Measurements from ENCODE around the gene CCDC92B. TPM values are rescaled to one million over a fixed set of nuclear protein-coding genes. Genes with fewer than 3 reads are reported as not detected.

CCDC92B gene
- total RNA-seq, 6 experiments from 2014 or later = not detected

GRCh38 chr17:2704031-2704889 is 45.2 kb downstream of the CCDC92B start:
- no peak for TF ChIP-seq CTCF (IDR thresholded peaks at IDR 0.05)
- H3K27ac Mint-ChIP-seq = no peak overlapping the region
- H3K4me3 Mint-ChIP-seq = no peak overlapping the region
- no peak for DNase-seq
- peaks cover 2% of the 10 kb centered on the region; the same call in 1 of the 2 replicates for H3K27me3 Mint-ChIP-seq (ENCODE audit: insufficient read depth)
- 0 out of 2 replicates have a peak, but pooled peaks cover 5% of the 10 kb centered on the region for H3K36me3 Mint-ChIP-seq (ENCODE audit: low read depth)
- H3K9me3 Mint-ChIP-seq = no peaks in the 10 kb centered on the region
- H3K4me1 Mint-ChIP-seq (ENCODE audit: low read depth) = peaks cover 14% of the 10 kb centered on the region

- Mint-ChIP-seq H3K4me3 (no peak overlapping the region), H3K4me1 (ENCODE audit: low read depth) (peaks cover 9% of the 10 kb centered on the region), H3K27ac (no peak overlapping the region), H3K9me3 (no peaks in the 10 kb centered on the region), H3K27me3 (ENCODE audit: insufficient read depth) (peaks cover 2% of the 10 kb centered on the region; the same call in 1 of the 2 replicates), H3K36me3 (ENCODE audit: low read depth) (0 out of 2 replicates have a peak, but pooled peaks cover 5% of the 10 kb centered on the region)
- DNase-seq = no peak
- no peak for TF ChIP-seq CTCF (IDR thresholded peaks at IDR 0.05)
These were observed 45.8 kb downstream of the CCDC92B start for GRCh38 chr17:2703606-2704005.

- Mint-ChIP-seq H3K36me3 (ENCODE audit: low read depth) (0 out of 2 replicates have a peak, but pooled peaks cover 5% of the 10 kb centered on the region), H3K27ac (no peak overlapping the region), H3K27me3 (ENCODE audit: insufficient read depth) (peaks cover 2% of the 10 kb centered on the region; the same call in 1 of the 2 replicates), H3K9me3 (no peaks in the 10 kb centered on the region), H3K4me3 (no peak overlapping the region), H3K4me1 (ENCODE audit: low read depth) (peaks cover 9% of the 10 kb centered on the region)
- no peak for TF ChIP-seq CTCF (IDR thresholded peaks at IDR 0.05)
- no peak for DNase-seq
These were observed 46.3 kb downstream of the CCDC92B start for GRCh38 chr17:2703181-2703580.

- Mint-ChIP-seq H3K4me1 (ENCODE audit: low read depth) (peaks cover 9% of the 10 kb centered on the region), H3K27ac (no peak overlapping the region), H3K36me3 (ENCODE audit: low read depth) (0 out of 2 replicates have a peak, but pooled peaks cover 5% of the 10 kb centered on the region), H3K4me3 (no peak overlapping the region), H3K9me3 (no peaks in the 10 kb centered on the region), H3K27me3 (ENCODE audit: insufficient read depth) (peaks cover 2% of the 10 kb centered on the region; the same call in 1 of the 2 replicates)
- no peak for DNase-seq
- TF ChIP-seq CTCF (IDR thresholded peaks at IDR 0.05) = peak; percentile 14; the same call in 1 of the 2 replicates
These were observed 47.3 kb downstream of the CCDC92B start for GRCh38 chr17:2701996-2702741.

- H3K27me3 Mint-ChIP-seq (ENCODE audit: insufficient read depth) = peaks cover 2% of the 10 kb centered on the region; the same call in 1 of the 2 replicates
- H3K36me3 Mint-ChIP-seq (ENCODE audit: low read depth) = 0 out of 2 replicates have a peak, but pooled peaks cover 5% of the 10 kb centered on the region
- peaks cover 9% of the 10 kb centered on the region for H3K4me1 Mint-ChIP-seq (ENCODE audit: low read depth)
- no peak for DNase-seq
- no peak overlapping the region for H3K27ac Mint-ChIP-seq
- no peak overlapping the region for H3K4me3 Mint-ChIP-seq
- no peaks in the 10 kb centered on the region for H3K9me3 Mint-ChIP-seq
- no peak for TF ChIP-seq CTCF (IDR thresholded peaks at IDR 0.05)
These were observed 48.1 kb downstream of the CCDC92B start for GRCh38 chr17:2701161-2701995.

Data from HFFc6 (cell line).